GM18508 (cell line): Measurements from ENCODE around the gene GNPTAB.
A peak's percentile ranks its signal among the peaks of the same experiment; 100 is the strongest.
"Not testable (repeated sequence)": the region's sequence is repeated elsewhere in the genome, so short reads cannot be mapped to it uniquely, and the experiment has no call there.

Experiments
- ATAC-seq: cut with Tn5 transposase; IDR thresholded peaks from one replicate; pipeline ENCODE4 v1.9.1; 2021; ENCODE audit warnings: moderate number of reproducible peaks; ENCODE audit not compliant: insufficient read depth, unreplicated experiment

Gene GNPTAB

DNA sequence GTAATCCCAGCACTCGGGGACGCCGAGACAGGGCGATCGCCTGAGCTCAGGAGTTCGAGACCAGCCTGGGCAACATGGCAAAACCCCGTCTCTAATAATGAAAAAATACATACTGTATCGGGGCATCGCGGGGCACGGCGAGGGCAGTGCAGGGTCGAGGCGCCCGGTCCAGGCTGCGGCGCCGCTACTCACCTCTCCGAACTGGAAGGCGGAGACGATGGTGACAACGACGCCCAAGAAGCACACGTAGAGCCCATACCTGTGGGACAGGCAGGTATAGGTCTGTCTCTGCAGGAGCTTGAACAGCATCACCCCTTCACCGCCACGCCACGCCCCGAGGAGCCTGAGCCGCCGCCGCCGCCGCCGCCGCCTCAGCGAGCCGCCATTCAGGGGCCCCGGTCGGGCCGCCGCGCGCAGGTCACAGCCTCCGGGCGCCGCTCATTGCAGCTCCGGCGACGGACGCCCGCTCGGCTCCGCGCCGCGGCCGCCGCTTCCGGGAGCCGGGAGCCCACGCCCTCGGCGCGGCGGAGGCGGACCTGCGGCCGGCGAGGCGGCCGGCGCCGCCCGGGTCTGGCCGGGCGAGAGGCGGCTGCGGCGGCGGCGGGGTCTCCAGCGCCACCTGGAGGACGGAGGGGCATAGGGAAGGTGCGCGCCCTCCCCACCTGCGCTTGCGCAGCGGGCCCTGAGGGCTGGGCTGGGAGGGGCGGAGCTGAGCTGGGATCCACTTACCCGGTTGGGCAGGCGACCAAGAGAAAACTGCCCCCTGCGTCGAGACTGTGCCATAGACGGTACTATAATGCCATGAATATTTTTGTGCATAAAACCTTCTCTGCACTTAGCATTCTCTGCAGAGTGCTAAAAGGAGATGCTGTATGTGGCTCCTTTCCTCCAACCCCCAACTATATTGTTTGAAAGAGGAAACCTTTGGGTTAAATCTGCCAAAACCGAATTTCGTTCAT lies at the start of gene GNPTAB:
Gene GNPTAB, minus strand, starts transcription at position 593 of the 959 bp plus-strand sequence. Its CDS starts 284 bp downstream, at position 309.
- peak; percentile 70 for ATAC-seq

DNA sequence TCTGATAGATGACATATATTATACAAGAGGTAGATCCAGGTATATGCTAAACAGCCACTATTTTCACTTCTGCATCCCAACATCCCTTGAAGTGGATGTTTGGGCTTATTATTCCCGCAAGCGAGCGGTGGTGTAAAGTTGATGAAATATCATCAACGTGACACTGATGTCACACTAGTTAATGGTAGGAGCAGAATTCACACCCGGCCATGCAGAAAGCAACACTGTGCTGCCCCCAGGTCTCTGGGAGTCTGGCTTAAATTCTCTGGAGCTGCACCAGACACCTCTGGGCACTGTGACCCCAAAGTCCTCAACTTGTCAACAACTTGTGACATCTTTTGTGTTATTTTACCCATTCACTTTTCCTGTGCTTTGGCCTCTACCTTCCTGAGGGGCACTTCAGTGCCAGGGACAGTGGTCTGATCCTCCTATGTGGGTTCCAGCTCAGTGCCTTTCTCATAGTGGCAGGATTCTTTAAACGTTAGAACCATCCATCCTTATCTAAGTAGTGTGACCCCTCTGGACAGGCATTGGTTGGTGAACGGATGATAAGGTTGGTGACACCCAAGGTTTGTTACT lies 47.6 kb upstream of the GNPTAB start:
- no peak for ATAC-seq

GRCh38 chr12:101877806-101878242 lies 47.1 kb upstream of the GNPTAB start:
- peak; percentile 10 for ATAC-seq

GRCh38 chr12:101876861-101877805 lies 46.4 kb upstream of the GNPTAB start, which contains the start of gene DRAM1:
Gene DRAM1 (plus strand): TSS chr12:101877580. CDS start chr12:101877790, 210 bp downstream.
- ATAC-seq, result peak; percentile 48

GRCh38 chr12:101876322-101876860 lies 45.6 kb upstream of the GNPTAB start:
- no peak for ATAC-seq

- ATAC-seq, result no peak
These were observed 44.4 kb upstream of the GNPTAB start for GRCh38 chr12:101875162-101875561.

DNA sequence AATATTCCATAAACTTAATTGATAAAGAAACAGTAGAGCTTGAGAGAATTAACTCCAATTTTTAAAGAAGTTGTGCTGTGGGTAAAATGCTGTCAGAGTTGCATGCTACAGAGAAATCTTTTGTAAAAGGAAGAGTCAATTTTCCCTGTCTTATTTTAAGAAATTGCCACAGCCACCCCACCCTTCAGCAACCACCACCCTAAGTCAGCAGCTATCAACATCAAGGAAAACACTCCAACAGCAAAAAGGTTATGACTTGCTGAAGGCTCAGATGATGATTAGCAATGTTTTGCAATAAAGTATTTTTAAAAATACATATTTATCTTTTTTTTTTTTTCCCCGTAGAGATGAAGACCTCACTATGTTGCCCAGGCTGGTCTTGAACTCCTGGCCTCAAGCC lies 40.2 kb upstream of the GNPTAB start:
- no peak for ATAC-seq

DNA sequence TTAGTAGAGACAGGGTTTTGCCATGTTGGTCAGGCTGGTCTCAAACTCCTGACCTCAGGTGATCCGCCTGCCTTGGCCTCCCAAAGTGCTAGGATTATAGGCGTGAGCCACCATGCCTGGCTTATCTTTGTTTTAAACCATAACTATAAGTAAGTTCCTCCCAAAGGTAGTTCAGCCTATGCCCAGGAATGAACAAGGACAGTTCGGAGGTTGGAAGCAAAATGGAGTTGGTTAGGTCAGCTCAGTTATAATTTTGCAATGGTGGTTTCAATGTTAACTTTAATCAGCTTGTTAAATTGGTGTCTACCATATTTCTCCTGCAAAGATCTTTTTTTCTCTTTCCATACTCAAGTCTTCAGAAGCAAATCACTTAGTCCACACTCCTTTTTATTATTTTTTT lies 36.9 kb upstream of the GNPTAB start:
- ATAC-seq, result not testable (repeated sequence)

DNA sequence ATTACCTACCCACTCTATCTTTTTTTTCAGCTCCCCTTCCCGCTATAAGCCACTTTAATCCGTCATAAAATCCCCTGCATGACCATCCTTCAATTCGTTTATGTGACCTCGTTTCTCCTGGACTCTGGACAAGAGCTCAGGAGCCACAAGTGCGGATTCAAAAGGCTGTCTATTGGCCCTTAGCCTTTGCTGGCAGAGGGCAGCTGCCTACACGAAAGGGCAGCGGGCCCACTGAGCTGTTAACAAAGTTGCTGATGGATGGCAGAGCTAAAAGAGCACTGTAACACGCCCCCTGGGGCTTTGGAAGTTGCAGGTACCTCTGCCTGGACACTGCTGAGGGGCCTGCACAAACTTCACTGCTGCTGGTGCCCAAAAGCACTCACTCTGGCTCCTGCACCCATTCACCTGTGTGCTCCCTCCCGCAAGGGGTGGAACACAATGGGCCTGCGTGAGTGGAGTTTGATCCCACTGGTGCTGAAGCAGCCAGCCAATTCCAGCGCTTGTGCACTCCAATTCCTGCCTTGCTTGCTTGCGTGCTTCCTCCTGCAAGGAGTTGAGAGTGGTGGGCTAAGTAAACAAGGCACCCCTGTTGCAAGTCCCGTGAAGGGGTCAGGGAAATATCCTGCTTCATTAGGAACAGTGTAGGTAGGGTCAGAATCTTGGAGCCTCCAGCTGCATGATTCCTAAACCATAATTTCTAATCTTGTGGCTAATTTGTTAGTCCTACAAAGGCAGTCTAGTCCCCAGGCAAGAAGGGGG lies 36.0 kb upstream of the GNPTAB start:
- no peak for ATAC-seq

- no peak for ATAC-seq
These were observed 33.2 kb upstream of the GNPTAB start for GRCh38 chr12:101863981-101864380.

DNA sequence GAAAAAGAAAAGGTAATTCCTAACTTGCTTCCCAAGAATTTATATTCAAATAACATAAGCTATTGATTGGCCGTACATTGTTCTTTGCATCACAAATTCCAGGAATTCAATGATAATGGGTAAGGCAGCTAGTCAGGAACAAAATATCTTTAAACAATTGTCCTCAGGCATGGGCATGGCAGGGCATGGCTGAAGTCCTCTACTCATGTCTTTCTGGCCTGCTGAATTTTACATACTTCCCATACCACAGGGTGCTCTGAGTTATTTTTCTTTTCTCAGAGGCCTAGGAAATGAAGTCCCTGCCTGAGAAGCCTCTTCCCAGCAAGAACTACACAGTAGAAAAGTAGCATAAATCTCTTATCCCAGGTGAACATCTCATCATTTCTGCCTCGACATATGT lies 31.5 kb upstream of the GNPTAB start:
- no peak for ATAC-seq

GRCh38 chr12:101861688-101862087 lies 30.9 kb upstream of the GNPTAB start:
- ATAC-seq, result not testable (repeated sequence)

- ATAC-seq, result no peak
These were observed 29.2 kb upstream of the GNPTAB start for GRCh38 chr12:101859664-101860607.

DNA sequence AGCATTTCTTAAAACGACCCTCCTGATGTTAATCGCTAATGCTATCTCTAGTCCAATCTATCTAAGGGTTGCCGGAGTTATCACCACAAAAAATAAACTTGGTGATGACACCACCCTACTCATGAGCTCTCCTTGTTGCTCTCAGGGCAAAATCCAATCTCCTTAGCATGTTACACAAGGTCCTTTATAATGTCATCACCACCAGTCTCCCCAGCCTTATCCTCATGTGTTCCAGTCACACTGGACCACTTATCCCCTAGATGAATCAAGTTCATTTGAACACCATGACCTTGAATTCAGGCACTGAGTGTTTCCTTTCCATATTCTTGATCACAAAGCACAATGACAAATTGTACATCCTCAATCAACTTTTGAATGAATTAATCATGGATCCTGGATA lies 27.6 kb upstream of the GNPTAB start:
- no peak for ATAC-seq

- ATAC-seq, result peak; percentile 42
These were observed 26.3 kb upstream of the GNPTAB start for GRCh38 chr12:101857043-101857558.

DNA sequence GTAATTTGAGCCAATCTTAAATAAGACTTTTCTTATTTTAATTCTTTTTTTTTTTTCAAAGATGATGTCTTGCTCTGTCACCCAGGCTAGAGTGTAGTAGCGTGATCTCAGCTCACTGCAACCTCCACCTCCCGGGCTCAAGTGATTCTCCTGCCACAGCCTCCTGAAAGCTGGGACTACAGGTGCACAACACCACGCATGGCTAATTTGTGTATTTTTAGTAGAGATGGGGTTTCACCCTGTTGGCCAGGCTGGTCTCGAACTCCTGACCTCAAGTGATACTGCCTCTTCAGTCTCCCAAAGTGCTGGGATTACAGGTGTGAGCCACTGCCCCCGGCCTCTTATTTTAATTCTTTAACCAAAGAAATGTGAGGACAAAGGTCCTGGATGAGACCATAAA lies 25.9 kb upstream of the GNPTAB start:
- ATAC-seq, result not testable (repeated sequence)

GRCh38 chr12:101855976-101856375 lies 25.2 kb upstream of the GNPTAB start:
- ATAC-seq, result no peak

DNA sequence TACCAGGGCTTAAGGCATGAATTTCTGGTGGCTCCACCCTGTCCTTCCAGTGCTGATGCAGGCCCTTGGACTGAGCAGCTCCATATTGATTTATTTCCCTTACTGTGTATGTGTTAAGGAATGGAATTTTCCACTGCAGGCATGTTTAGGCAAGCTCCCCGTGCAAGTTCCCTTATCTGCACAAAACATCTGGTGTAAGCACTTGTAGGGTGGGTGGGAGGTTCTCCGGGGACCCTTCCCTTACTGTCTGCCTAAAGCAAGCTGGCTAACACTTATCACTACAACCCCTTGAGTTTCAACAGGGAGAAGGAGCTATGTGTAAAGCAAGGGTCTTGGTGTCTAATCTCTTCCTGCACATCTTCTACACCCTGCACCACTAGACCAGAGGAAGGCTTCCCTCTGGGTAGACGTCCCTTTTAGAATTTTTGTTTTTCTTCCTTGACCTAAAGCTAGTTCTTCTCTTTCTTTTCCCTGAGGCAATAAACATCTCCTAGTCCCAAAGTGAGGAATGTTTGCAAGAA lies 24.7 kb upstream of the GNPTAB start:
- ATAC-seq, result no peak
